ENCODE measurements around the gene PHYKPL. TPM values are rescaled to one million over a fixed set of nuclear protein-coding genes. Genes with fewer than 3 reads are reported as not detected.

Gene PHYKPL
- total RNA-seq, 2 experiments from 2014 or later, result 60.4 to 62.1 TPM

- POLR2A ChIA-PET, result interaction anchor here (0.7 to 1.6 kb wide), 4 partner anchors 9 to 45 kb away, joined by 3 to 4 read pairs (median 4); no protein-coding TSS in a partner anchor
- DNase-seq, result no peak
- no peak for TF ChIP-seq CTCF (IDR thresholded peaks at IDR 0.05)
- intact Hi-C loops (cut with micrococcal nuclease), result no loop called here
- Mint-ChIP-seq H3K4me3 (no peak overlapping the region), H3K27me3 (no peaks in the 10 kb centered on the region), H3K4me1 (ENCODE audit: low read depth) (peaks cover 27% of the 10 kb centered on the region), H3K36me3 (ENCODE audit: low read depth) (no peaks in the 10 kb centered on the region), H3K27ac (no peak overlapping the region), H3K9me3 (no peaks in the 10 kb centered on the region)
- no peak for ATAC-seq
- CTCF ChIA-PET, result interaction anchor here (1.1 to 7.0 kb wide), 2 partner anchors 15 to 30 kb away, joined by 3 to 40 read pairs; no protein-coding TSS in a partner anchor
Measured at GRCh38 chr5:178250263-178250662, 17.7 kb upstream of the PHYKPL start.

GRCh38 chr5:178249191-178249989, 16.8 kb upstream of the PHYKPL start:
- TF ChIP-seq CTCF (IDR thresholded peaks at IDR 0.05), result no peak
- peak; percentile 79 for DNase-seq
- Mint-ChIP-seq H3K4me1 (ENCODE audit: low read depth) (peaks cover 27% of the 10 kb centered on the region), H3K27me3 (no peaks in the 10 kb centered on the region), H3K36me3 (ENCODE audit: low read depth) (no peaks in the 10 kb centered on the region), H3K4me3 (peak overlapping the region; percentile 20), H3K27ac (peak overlapping the region; percentile 87), H3K9me3 (no peaks in the 10 kb centered on the region)
- CTCF ChIA-PET, result interaction anchor here (1.1 to 7.0 kb wide), 2 partner anchors 14 to 31 kb away, joined by 3 to 40 read pairs; no protein-coding TSS in a partner anchor
- POLR2A ChIA-PET, result interaction anchor here (0.8 to 1.4 kb wide), 5 partner anchors 9 to 45 kb away, joined by 3 to 4 read pairs (median 3); partner anchors contain the start of gene HNRNPAB
- peak; percentile 78 for ATAC-seq
- intact Hi-C loops (cut with micrococcal nuclease), result no loop called here

GRCh38 chr5:178248750-178249149, 16.1 kb upstream of the PHYKPL start:
- peak overlapping the region; percentile 20 for H3K4me3 Mint-ChIP-seq
- H3K9me3 Mint-ChIP-seq, result no peaks in the 10 kb centered on the region
- CTCF ChIA-PET, result interaction anchor here (1.1 to 7.0 kb wide), 3 partner anchors 11 to 31 kb away, joined by 3 to 40 read pairs (median 6); no protein-coding TSS in a partner anchor
- intact Hi-C loops (cut with micrococcal nuclease), result no loop called here
- H3K27me3 Mint-ChIP-seq, result no peaks in the 10 kb centered on the region
- no peak for TF ChIP-seq CTCF (IDR thresholded peaks at IDR 0.05)
- no peaks in the 10 kb centered on the region for H3K36me3 Mint-ChIP-seq (ENCODE audit: low read depth)
- POLR2A ChIA-PET, result interaction anchor here (0.8 to 1.4 kb wide), 5 partner anchors 8 to 45 kb away, joined by 3 to 4 read pairs (median 3); partner anchors contain the start of gene HNRNPAB
- ATAC-seq (no peak), DNase-seq (no peak)
- H3K4me1 Mint-ChIP-seq (ENCODE audit: low read depth), result peaks cover 27% of the 10 kb centered on the region
- H3K27ac Mint-ChIP-seq, result peak overlapping the region; percentile 87

GRCh38 chr5:178247481-178248456, 15.2 kb upstream of the PHYKPL start:
- H3K9me3 Mint-ChIP-seq, result no peaks in the 10 kb centered on the region
- POLR2A ChIA-PET, result interaction anchor here (1.1 to 1.3 kb wide), 3 partner anchors 9 to 34 kb away, joined by 3 to 4 read pairs (median 3); no protein-coding TSS in a partner anchor
- H3K4me1 Mint-ChIP-seq (ENCODE audit: low read depth), result peaks cover 29% of the 10 kb centered on the region
- H3K4me3 Mint-ChIP-seq, result no peak overlapping the region
- no peak overlapping the region for H3K27ac Mint-ChIP-seq
- ATAC-seq (peak; percentile 82), DNase-seq (peak; percentile 78)
- CTCF ChIA-PET, result interaction anchor here (0.6 to 7.0 kb wide), 7 partner anchors 9 to 63 kb away, joined by 3 to 40 read pairs (median 3); no protein-coding TSS in a partner anchor
- peak; percentile 15 for TF ChIP-seq CTCF (IDR thresholded peaks at IDR 0.05)
- intact Hi-C loops (cut with micrococcal nuclease), result no loop called here
- H3K36me3 Mint-ChIP-seq (ENCODE audit: low read depth), result no peaks in the 10 kb centered on the region
- H3K27me3 Mint-ChIP-seq, result no peaks in the 10 kb centered on the region

Data from activated CD8-positive, alpha-beta T cell treated with anti-CD3 and anti-CD28 coated beads for 36 hours (primary cell).